Measurements from ENCODE around the gene BEST4.

DNA sequence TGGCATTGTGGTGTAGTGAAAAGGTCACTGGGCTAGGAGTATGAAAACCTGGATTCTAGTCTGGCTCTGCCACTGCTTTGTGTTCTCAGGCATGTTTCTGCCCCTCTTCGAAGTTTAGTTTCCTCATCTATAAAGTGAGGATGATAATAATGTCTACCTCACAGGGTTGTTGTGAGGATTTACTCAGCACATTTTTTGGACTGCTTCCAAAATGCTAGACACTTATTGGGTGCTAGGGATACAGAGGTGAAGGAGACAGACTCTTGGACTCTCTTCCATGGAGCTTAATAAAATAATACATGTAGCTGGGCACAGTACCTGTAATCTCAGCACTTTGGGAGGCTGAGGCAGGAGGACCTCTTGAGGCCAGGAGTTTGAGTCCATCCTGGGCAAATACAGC lies 44.8 kb downstream of the BEST4 start:
- TF ChIP-seq MXI1 (IDR thresholded peaks at IDR 0.05; ENCODE audit: low read depth, low read length) (no peak), EP300 (IDR thresholded peaks at IDR 0.05; ENCODE audit: borderline replicate concordance in 1 of 2, low read depth in 1 of 2, low read length in 1 of 2) (no peak), RXRA (IDR thresholded peaks at IDR 0.05; ENCODE audit: borderline replicate concordance, low read depth) (no peak), RAD21 (IDR thresholded peaks at IDR 0.05; ENCODE audit: low read length) (no peak), YY1 (IDR thresholded peaks at IDR 0.05; ENCODE audit: low read depth) (no peak), TAF1 (IDR thresholded peaks at IDR 0.05; ENCODE audit: borderline replicate concordance, low read depth, low read length) (no peak), POLR2AphosphoS5 (IDR thresholded peaks at IDR 0.05; ENCODE audit: low read depth, low read length) (no peak), NFIC (IDR thresholded peaks at IDR 0.05; ENCODE audit: borderline replicate concordance) (no peak), ELF1 (IDR thresholded peaks at IDR 0.05) (no peak), JUND (IDR thresholded peaks at IDR 0.05) (no peak)
- TF ChIP-seq, protein P1, sequence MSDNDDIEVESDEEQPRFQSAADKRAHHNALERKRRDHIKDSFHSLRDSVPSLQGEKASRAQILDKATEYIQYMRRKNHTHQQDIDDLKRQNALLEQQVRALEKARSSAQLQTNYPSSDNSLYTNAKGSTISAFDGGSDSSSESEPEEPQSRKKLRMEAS (IDR thresholded peaks at IDR 0.05; ENCODE audit: low read depth) = no peak
- TF ChIP-seq, protein P2, sequence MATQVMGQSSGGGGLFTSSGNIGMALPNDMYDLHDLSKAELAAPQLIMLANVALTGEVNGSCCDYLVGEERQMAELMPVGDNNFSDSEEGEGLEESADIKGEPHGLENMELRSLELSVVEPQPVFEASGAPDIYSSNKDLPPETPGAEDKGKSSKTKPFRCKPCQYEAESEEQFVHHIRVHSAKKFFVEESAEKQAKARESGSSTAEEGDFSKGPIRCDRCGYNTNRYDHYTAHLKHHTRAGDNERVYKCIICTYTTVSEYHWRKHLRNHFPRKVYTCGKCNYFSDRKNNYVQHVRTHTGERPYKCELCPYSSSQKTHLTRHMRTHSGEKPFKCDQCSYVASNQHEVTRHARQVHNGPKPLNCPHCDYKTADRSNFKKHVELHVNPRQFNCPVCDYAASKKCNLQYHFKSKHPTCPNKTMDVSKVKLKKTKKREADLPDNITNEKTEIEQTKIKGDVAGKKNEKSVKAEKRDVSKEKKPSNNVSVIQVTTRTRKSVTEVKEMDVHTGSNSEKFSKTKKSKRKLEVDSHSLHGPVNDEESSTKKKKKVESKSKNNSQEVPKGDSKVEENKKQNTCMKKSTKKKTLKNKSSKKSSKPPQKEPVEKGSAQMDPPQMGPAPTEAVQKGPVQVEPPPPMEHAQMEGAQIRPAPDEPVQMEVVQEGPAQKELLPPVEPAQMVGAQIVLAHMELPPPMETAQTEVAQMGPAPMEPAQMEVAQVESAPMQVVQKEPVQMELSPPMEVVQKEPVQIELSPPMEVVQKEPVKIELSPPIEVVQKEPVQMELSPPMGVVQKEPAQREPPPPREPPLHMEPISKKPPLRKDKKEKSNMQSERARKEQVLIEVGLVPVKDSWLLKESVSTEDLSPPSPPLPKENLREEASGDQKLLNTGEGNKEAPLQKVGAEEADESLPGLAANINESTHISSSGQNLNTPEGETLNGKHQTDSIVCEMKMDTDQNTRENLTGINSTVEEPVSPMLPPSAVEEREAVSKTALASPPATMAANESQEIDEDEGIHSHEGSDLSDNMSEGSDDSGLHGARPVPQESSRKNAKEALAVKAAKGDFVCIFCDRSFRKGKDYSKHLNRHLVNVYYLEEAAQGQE (IDR thresholded peaks at IDR 0.05; ENCODE audit: low read depth, low read length) = no peak
- TF ChIP-seq, protein P3, sequence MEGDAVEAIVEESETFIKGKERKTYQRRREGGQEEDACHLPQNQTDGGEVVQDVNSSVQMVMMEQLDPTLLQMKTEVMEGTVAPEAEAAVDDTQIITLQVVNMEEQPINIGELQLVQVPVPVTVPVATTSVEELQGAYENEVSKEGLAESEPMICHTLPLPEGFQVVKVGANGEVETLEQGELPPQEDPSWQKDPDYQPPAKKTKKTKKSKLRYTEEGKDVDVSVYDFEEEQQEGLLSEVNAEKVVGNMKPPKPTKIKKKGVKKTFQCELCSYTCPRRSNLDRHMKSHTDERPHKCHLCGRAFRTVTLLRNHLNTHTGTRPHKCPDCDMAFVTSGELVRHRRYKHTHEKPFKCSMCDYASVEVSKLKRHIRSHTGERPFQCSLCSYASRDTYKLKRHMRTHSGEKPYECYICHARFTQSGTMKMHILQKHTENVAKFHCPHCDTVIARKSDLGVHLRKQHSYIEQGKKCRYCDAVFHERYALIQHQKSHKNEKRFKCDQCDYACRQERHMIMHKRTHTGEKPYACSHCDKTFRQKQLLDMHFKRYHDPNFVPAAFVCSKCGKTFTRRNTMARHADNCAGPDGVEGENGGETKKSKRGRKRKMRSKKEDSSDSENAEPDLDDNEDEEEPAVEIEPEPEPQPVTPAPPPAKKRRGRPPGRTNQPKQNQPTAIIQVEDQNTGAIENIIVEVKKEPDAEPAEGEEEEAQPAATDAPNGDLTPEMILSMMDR (IDR thresholded peaks at IDR 0.05) = no peak

Data from SK-N-SH (cell line).